ENCODE data around the gene UPF2. TPM values are rescaled to one million over a fixed set of nuclear protein-coding genes. Genes with fewer than 3 reads are reported as not detected.
A peak's percentile ranks its signal among the peaks of the same experiment; 100 is the strongest.

Gene UPF2
- total RNA-seq, 1 experiment from 2014 or later, result 10.6 TPM

GRCh38 chr10:11882646-11883375, 159.8 kb downstream of the UPF2 start:
- Histone ChIP-seq H3K27me3 (ENCODE audit: control insufficient read depth, insufficient read depth, low read length) (no peaks in the 10 kb centered on the region), H3K36me3 (replicated peaks; ENCODE audit: control insufficient read depth, insufficient read depth, low read length) (no peaks in the 10 kb centered on the region), H3K4me3 (ENCODE audit: insufficient read depth, low read depth, low read length) (no peak overlapping the region)
- no peak for DNase-seq

GRCh38 chr10:11881477-11882417, 160.9 kb downstream of the UPF2 start:
- DNase-seq, result peak; percentile 90
- no peaks in the 10 kb centered on the region for H3K27me3 ChIP-seq (ENCODE audit: control insufficient read depth, insufficient read depth, low read length)
- no peaks in the 10 kb centered on the region for H3K36me3 ChIP-seq (replicated peaks; ENCODE audit: control insufficient read depth, insufficient read depth, low read length)
- H3K4me3 ChIP-seq (ENCODE audit: insufficient read depth, low read depth, low read length), result no peak overlapping the region

GRCh38 chr10:11881030-11881476, 161.6 kb downstream of the UPF2 start:
- Histone ChIP-seq H3K4me3 (ENCODE audit: insufficient read depth, low read depth, low read length) (no peak overlapping the region), H3K36me3 (replicated peaks; ENCODE audit: control insufficient read depth, insufficient read depth, low read length) (no peaks in the 10 kb centered on the region)
- no peak for DNase-seq

GRCh38 chr10:11880151-11881029, 162.2 kb downstream of the UPF2 start:
- Histone ChIP-seq H3K27me3 (ENCODE audit: control insufficient read depth, insufficient read depth, low read length) (no peaks in the 10 kb centered on the region), H3K4me3 (ENCODE audit: insufficient read depth, low read depth, low read length) (no peak overlapping the region), H3K36me3 (replicated peaks; ENCODE audit: control insufficient read depth, insufficient read depth, low read length) (no peaks in the 10 kb centered on the region)
- DNase-seq, result peak; percentile 89

More at GRCh38 chr10:11881030-11881476, 161.6 kb downstream of the UPF2 start:
- no peaks in the 10 kb centered on the region for H3K27me3 ChIP-seq (ENCODE audit: control insufficient read depth, insufficient read depth, low read length)

- H3K4me3 ChIP-seq (ENCODE audit: insufficient read depth, low read depth, low read length), result no peak overlapping the region
- no peaks in the 10 kb centered on the region for H3K27me3 ChIP-seq (ENCODE audit: control insufficient read depth, insufficient read depth, low read length)
- peak; percentile 49 for DNase-seq
- no peaks in the 10 kb centered on the region for H3K36me3 ChIP-seq (replicated peaks; ENCODE audit: control insufficient read depth, insufficient read depth, low read length)
These were observed 163.1 kb downstream of the UPF2 start for GRCh38 chr10:11879387-11880094.

- no peaks in the 10 kb centered on the region for H3K27me3 ChIP-seq (ENCODE audit: control insufficient read depth, insufficient read depth, low read length)
- DNase-seq, result peak; percentile 43
- no peak overlapping the region for H3K4me3 ChIP-seq (ENCODE audit: insufficient read depth, low read depth, low read length)
- H3K36me3 ChIP-seq (replicated peaks; ENCODE audit: control insufficient read depth, insufficient read depth, low read length), result no peaks in the 10 kb centered on the region
These were observed 163.8 kb downstream of the UPF2 start for GRCh38 chr10:11878776-11879175.

GRCh38 chr10:11877591-11877905, 165.1 kb downstream of the UPF2 start:
- H3K27me3 ChIP-seq (ENCODE audit: control insufficient read depth, insufficient read depth, low read length), result no peaks in the 10 kb centered on the region
- no peak overlapping the region for H3K4me3 ChIP-seq (ENCODE audit: insufficient read depth, low read depth, low read length)
- no peaks in the 10 kb centered on the region for H3K36me3 ChIP-seq (replicated peaks; ENCODE audit: control insufficient read depth, insufficient read depth, low read length)
- peak; percentile 39 for DNase-seq

- peak; percentile 56 for DNase-seq
- no peaks in the 10 kb centered on the region for H3K27me3 ChIP-seq (ENCODE audit: control insufficient read depth, insufficient read depth, low read length)
- H3K36me3 ChIP-seq (replicated peaks; ENCODE audit: control insufficient read depth, insufficient read depth, low read length), result no peaks in the 10 kb centered on the region
- H3K4me3 ChIP-seq (ENCODE audit: insufficient read depth, low read depth, low read length), result no peak overlapping the region
These were observed 165.6 kb downstream of the UPF2 start for GRCh38 chr10:11876805-11877590.

- no peaks in the 10 kb centered on the region for H3K36me3 ChIP-seq (replicated peaks; ENCODE audit: control insufficient read depth, insufficient read depth, low read length)
- no peaks in the 10 kb centered on the region for H3K27me3 ChIP-seq (ENCODE audit: control insufficient read depth, insufficient read depth, low read length)
- H3K4me3 ChIP-seq (ENCODE audit: insufficient read depth, low read depth, low read length), result no peak overlapping the region
- peak; percentile 28 for DNase-seq
These were observed 166.3 kb downstream of the UPF2 start for GRCh38 chr10:11876324-11876723.

GRCh38 chr10:11875494-11876281, 166.9 kb downstream of the UPF2 start:
- no peaks in the 10 kb centered on the region for H3K27me3 ChIP-seq (ENCODE audit: control insufficient read depth, insufficient read depth, low read length)
- no peak for DNase-seq
- no peak overlapping the region for H3K4me3 ChIP-seq (ENCODE audit: insufficient read depth, low read depth, low read length)
- H3K36me3 ChIP-seq (replicated peaks; ENCODE audit: control insufficient read depth, insufficient read depth, low read length), result no peaks in the 10 kb centered on the region

GRCh38 chr10:11874568-11875493, 167.8 kb downstream of the UPF2 start:
- no peak overlapping the region for H3K4me3 ChIP-seq (ENCODE audit: insufficient read depth, low read depth, low read length)
- no peaks in the 10 kb centered on the region for H3K36me3 ChIP-seq (replicated peaks; ENCODE audit: control insufficient read depth, insufficient read depth, low read length)
- H3K27me3 ChIP-seq (ENCODE audit: control insufficient read depth, insufficient read depth, low read length), result no peaks in the 10 kb centered on the region
- peak; percentile 89 for DNase-seq

- Histone ChIP-seq H3K36me3 (replicated peaks; ENCODE audit: control insufficient read depth, insufficient read depth, low read length) (no peaks in the 10 kb centered on the region), H3K4me3 (ENCODE audit: insufficient read depth, low read depth, low read length) (no peak overlapping the region), H3K27me3 (ENCODE audit: control insufficient read depth, insufficient read depth, low read length) (no peaks in the 10 kb centered on the region)
- DNase-seq, result no peak
These were observed 171.1 kb downstream of the UPF2 start for GRCh38 chr10:11871466-11871865.

Measured in H7 (cell line).